Measurements from ENCODE around the gene BAIAP2. TPM values are rescaled to one million over a fixed set of nuclear protein-coding genes. Genes with fewer than 3 reads are reported as not detected.

BAIAP2 gene
- total RNA-seq, 2 experiments from 2014 or later = 5.9 to 6.3 TPM

- H3K27me3 Mint-ChIP-seq = peaks cover 8% of the 10 kb centered on the region
- DNase-seq = no peak
- intact Hi-C loops (cut with micrococcal nuclease) = no loop called here
- peaks cover 10% of the 10 kb centered on the region for H3K36me3 Mint-ChIP-seq (ENCODE audit: low read depth)
- no peak overlapping the region for H3K4me3 Mint-ChIP-seq
- no peak overlapping the region for H3K27ac Mint-ChIP-seq
- ChIA-PET POLR2A (no interaction called here), CTCF (no interaction called here)
- H3K4me1 Mint-ChIP-seq (ENCODE audit: low read depth) = peaks cover 4% of the 10 kb centered on the region
- no peak for ATAC-seq
- no peaks in the 10 kb centered on the region for H3K9me3 Mint-ChIP-seq
- no peak for TF ChIP-seq CTCF (IDR thresholded peaks at IDR 0.05)
Observed at GRCh38 chr17:80998118-80998747, 36.7 kb upstream of the BAIAP2 start.

DNA sequence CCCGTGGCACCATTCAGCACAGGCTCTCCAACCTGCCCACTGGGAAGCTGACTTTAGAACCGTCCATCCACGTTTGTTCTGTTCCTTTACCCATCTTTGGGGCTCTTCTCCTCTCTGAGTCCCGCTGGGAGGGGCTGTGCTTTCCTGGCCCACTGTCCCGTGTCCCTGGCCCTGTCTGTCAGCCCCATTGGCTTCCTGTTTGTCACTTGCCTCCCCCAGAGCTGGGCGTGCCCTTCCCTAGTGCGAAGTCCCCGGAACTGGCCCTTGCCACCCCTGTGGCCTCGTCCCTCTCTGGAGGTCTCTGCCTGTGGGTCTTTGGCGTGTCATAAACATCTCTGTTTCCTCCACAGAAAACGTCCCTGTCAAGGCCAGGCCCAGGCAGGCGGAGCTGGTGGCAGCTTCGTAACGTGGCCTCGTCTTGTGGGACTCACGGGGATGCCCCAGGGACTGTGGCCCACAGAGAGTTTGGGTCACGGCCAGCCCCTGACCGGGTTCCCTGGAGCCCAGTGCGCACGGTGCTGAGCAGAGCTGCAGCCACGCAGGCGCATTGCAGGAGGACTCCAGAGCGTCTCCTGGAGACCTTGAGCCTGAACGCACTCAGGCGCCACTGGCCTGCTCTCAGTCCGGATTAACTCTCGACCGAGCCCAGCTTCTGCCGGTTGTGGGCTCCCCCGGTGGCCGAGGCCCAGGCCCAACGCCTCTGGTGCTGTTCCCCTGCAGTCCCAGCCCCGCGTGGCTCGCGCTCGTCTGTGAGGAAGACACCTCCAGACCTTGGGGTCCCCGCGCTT lies 36.0 kb upstream of the BAIAP2 start:
- DNase-seq (no peak), ATAC-seq (no peak)
- ChIA-PET CTCF (no interaction called here), POLR2A (no interaction called here)
- Mint-ChIP-seq H3K27ac (no peak overlapping the region), H3K27me3 (peaks cover 13% of the 10 kb centered on the region), H3K4me1 (ENCODE audit: low read depth) (peaks cover 8% of the 10 kb centered on the region), H3K9me3 (no peaks in the 10 kb centered on the region), H3K36me3 (ENCODE audit: low read depth) (peaks cover 10% of the 10 kb centered on the region), H3K4me3 (no peak overlapping the region)
- TF ChIP-seq CTCF (IDR thresholded peaks at IDR 0.05) = no peak
- intact Hi-C loops (cut with micrococcal nuclease) = no loop called here

GRCh38 chr17:80999536-81000333 lies 35.2 kb upstream of the BAIAP2 start:
- H3K27ac Mint-ChIP-seq = no peak overlapping the region
- CTCF ChIA-PET = no interaction called here
- POLR2A ChIA-PET = no interaction called here
- H3K36me3 Mint-ChIP-seq (ENCODE audit: low read depth) = peaks cover 10% of the 10 kb centered on the region
- TF ChIP-seq CTCF (IDR thresholded peaks at IDR 0.05) = no peak
- no peak overlapping the region for H3K4me3 Mint-ChIP-seq
- H3K4me1 Mint-ChIP-seq (ENCODE audit: low read depth) = peaks cover 8% of the 10 kb centered on the region
- H3K27me3 Mint-ChIP-seq = peaks cover 17% of the 10 kb centered on the region
- intact Hi-C loops (cut with micrococcal nuclease) = no loop called here
- no peaks in the 10 kb centered on the region for H3K9me3 Mint-ChIP-seq
- ATAC-seq (no peak), DNase-seq (no peak)

DNA sequence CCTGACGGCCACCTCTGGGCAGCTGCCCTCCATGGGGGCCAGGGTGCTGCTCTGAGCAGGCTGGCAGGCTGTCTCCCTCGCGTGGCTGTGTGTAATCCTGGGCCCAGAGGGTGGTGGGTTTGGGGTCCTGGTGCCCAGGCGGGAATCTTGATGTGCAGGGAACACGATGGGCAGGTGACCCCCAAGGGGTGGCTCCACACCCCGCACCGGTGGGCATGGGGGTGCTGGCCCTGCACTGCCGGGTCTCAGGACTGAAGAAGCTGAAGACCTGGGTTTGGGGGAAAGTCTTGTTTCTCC lies 34.7 kb upstream of the BAIAP2 start:
- no peak for DNase-seq
- H3K27ac Mint-ChIP-seq = no peak overlapping the region
- H3K36me3 Mint-ChIP-seq (ENCODE audit: low read depth) = peaks cover 10% of the 10 kb centered on the region
- ChIA-PET CTCF (no interaction called here), POLR2A (interaction anchor here (2.6 kb wide), 1 partner anchor 8 kb away, joined by 8 read pairs; the partner anchor contains the start of gene CHMP6)
- intact Hi-C loops (cut with micrococcal nuclease) = no loop called here
- H3K4me1 Mint-ChIP-seq (ENCODE audit: low read depth) = peaks cover 11% of the 10 kb centered on the region
- H3K9me3 Mint-ChIP-seq = no peaks in the 10 kb centered on the region
- peaks cover 19% of the 10 kb centered on the region for H3K27me3 Mint-ChIP-seq
- no peak for ATAC-seq
- no peak overlapping the region for H3K4me3 Mint-ChIP-seq
- TF ChIP-seq CTCF (IDR thresholded peaks at IDR 0.05) = no peak

All from activated CD8-positive, alpha-beta T cell treated with anti-CD3 and anti-CD28 coated beads for 36 hours (primary cell).